HepG2 (cell line): ENCODE measurements around the gene HNF1B. TPM values are rescaled to one million over a fixed set of nuclear protein-coding genes. Genes with fewer than 3 reads are reported as not detected.

Experiments
- CEBPZ ChIP-seq: IDR thresholded peaks from 2 replicates; pipeline ENCODE4 v1.6.1; 2012; ENCODE audit warnings: low read length, improper control_type of control experiment
- CSRNP1 ChIP-seq: sonication (generic); formaldehyde crosslinking; IDR thresholded peaks from 2 replicates; pipeline ENCODE4 v1.8.1; 2023; ENCODE audit warnings: mild to moderate bottlenecking, missing genetic modification reagents
- IRF2 ChIP-seq: IDR thresholded peaks from 2 replicates; pipeline ENCODE4 v1.6.1; 2018; ENCODE audit warnings: missing genetic modification reagents, missing compliant biosample characterization
- MAX ChIP-seq: IDR thresholded peaks from 2 replicates; pipeline ENCODE4 v1.6.1; 2012; ENCODE audit warnings: inconsistent platforms
- PHF21A ChIP-seq: sonication (generic); formaldehyde crosslinking; IDR thresholded peaks from 2 replicates; pipeline ENCODE4 v1.5.0; 2020; ENCODE audit warnings: mild to moderate bottlenecking, missing genetic modification reagents
- SMARCE1 ChIP-seq: fragments of 450-650 bp; IDR thresholded peaks from 2 replicates; pipeline ENCODE4 v1.6.1; 2017; ENCODE audit warnings: borderline replicate concordance
- WIZ ChIP-seq: sonication (generic); formaldehyde crosslinking; IDR thresholded peaks from 2 replicates; pipeline ENCODE4 v1.5.1; 2020; ENCODE audit warnings: mild to moderate bottlenecking, missing genetic modification reagents
- ZBTB14 ChIP-seq: sonication (generic); formaldehyde crosslinking; IDR thresholded peaks from 2 replicates; pipeline ENCODE4 v1.4.0; 2020; ENCODE audit warnings: missing genetic modification reagents
- ZBTB38 ChIP-seq: sonication (generic); formaldehyde crosslinking; IDR thresholded peaks from 2 replicates; pipeline ENCODE4 v1.5.1; 2020; ENCODE audit warnings: mild to moderate bottlenecking, missing genetic modification reagents
- ZFP91 ChIP-seq: sonication (generic); formaldehyde crosslinking; IDR thresholded peaks from 2 replicates; pipeline ENCODE4 v1.9.0; 2022; ENCODE audit warnings: missing genetic modification reagents, mild to moderate bottlenecking, borderline replicate concordance
- ZNF101 ChIP-seq: sonication (generic); formaldehyde crosslinking; IDR thresholded peaks from 2 replicates; pipeline ENCODE4 v1.4.0; 2020; ENCODE audit warnings: mild to moderate bottlenecking, low read depth, missing genetic modification reagents, borderline replicate concordance
- ZNF160 ChIP-seq: sonication (generic); formaldehyde crosslinking; IDR thresholded peaks from 2 replicates; pipeline ENCODE4 v1.8.0; 2022; ENCODE audit warnings: mild to moderate bottlenecking, inconsistent platforms, missing genetic modification reagents
- ZNF17 ChIP-seq: sonication (generic); formaldehyde crosslinking; IDR thresholded peaks from 2 replicates; pipeline ENCODE4 v1.5.0; 2020; ENCODE audit warnings: mild to moderate bottlenecking, missing genetic modification reagents
- ZNF317 ChIP-seq: sonication (generic); formaldehyde crosslinking; IDR thresholded peaks from 2 replicates; pipeline ENCODE4 v1.5.0; 2020; ENCODE audit warnings: mild to moderate bottlenecking, missing genetic modification reagents
- ZNF687 ChIP-seq: sonication (generic); formaldehyde crosslinking; IDR thresholded peaks from 2 replicates; pipeline ENCODE4 v1.5.1; 2020; ENCODE audit warnings: mild to moderate bottlenecking, missing genetic modification reagents, moderate library complexity
- polyA plus RNA-seq, 8 experiments: library from polyadenylated mRNA; depleted of rRNA in 3 of 8; stranded (reverse) in 7 of 8; unstranded in 1 of 8; fragments of >200 nt; fragmentation: Illumina TruSeq in 4 of 8; extraction: Trizol in 4 of 8; gene quantifications; 2 replicates each; pipeline versions ENCODE4 v1.2.1 to v1.2.3, GENCODE V29; 2011 to 2016; ENCODE audit warnings: low read depth in 4 of 8, missing spikeins in 1 of 8, mixed read lengths in 1 of 8; ENCODE audit not compliant: insufficient read depth in 1 of 8
- total RNA-seq, 5 experiments: library from RNA; depleted of rRNA; stranded (reverse); fragments of >200 nt; fragmentation: Illumina TruSeq; extraction: Trizol; gene quantifications; 2 replicates each; pipeline ENCODE4 v1.2.3, GENCODE V29; 2016; ENCODE audit warnings: low read depth in 1 of 5

Gene HNF1B
- total and polyA plus RNA-seq, 2 of the 13 experiments (the other 11 are each of a cell fraction or from before 2014, with no cell fraction given): 1.9 to 5.3 TPM

- no peak for TF ChIP-seq ZNF160
- TF ChIP-seq CSRNP1 (CRISPR knock-in tag): 0 out of 2 replicates have a peak, but pooled peaks have one; percentile 2
- no peak for TF ChIP-seq CEBPZ
- TF ChIP-seq ZNF101 (CRISPR knock-in tag): no peak
- TF ChIP-seq ZFP91: peak; percentile 52; the same call in 1 of the 2 replicates
- 0 out of 2 replicates have a peak, but pooled peaks have one; percentile 93 for TF ChIP-seq ZBTB38 (CRISPR knock-in tag)
- TF ChIP-seq IRF2: no peak
- no peak for TF ChIP-seq SMARCE1
- TF ChIP-seq PHF21A (CRISPR knock-in tag): peak; percentile 27
- peak; percentile 85 for TF ChIP-seq ZNF687 (CRISPR knock-in tag)
- peak; percentile 9; the same call in 1 of the 2 replicates for TF ChIP-seq MAX
- TF ChIP-seq WIZ (CRISPR knock-in tag): no peak
- TF ChIP-seq ZBTB14 (CRISPR knock-in tag): no peak
- TF ChIP-seq ZNF17: no peak
- TF ChIP-seq ZNF317 (CRISPR knock-in tag): 0 out of 2 replicates have a peak, but pooled peaks have one; percentile 33
These were observed 805 bp downstream of the HNF1B start (continued) for GRCh38 chr17:37743875-37744632.
